ENCODE measurements around the gene EXOC3L1. TPM values are rescaled to one million over a fixed set of nuclear protein-coding genes. Genes with fewer than 3 reads are reported as not detected.
A peak's percentile ranks its signal among the peaks of the same experiment; 100 is the strongest.

The EXOC3L1 gene
- total and polyA plus RNA-seq, 2 of the 13 experiments (the other 11 are each of a cell fraction or from before 2014, with no cell fraction given) = 0.12 TPM; not detected in 1

- no peak for TF ChIP-seq MLXIP (CRISPR knock-in tag; IDR thresholded peaks at IDR 0.05; ENCODE audit: borderline replicate concordance)
- TF ChIP-seq ZNF432 (CRISPR knock-in tag; IDR thresholded peaks at IDR 0.05; ENCODE audit: borderline replicate concordance) = no peak
- TF ChIP-seq FOXK1 (CRISPR knock-in tag; IDR thresholded peaks at IDR 0.05; ENCODE audit: borderline replicate concordance, low read depth) = no peak
- TF ChIP-seq ZNF17 (CRISPR knock-in tag; IDR thresholded peaks at IDR 0.05) = no peak
- TF ChIP-seq GRHL1 (CRISPR knock-in tag; conservative IDR thresholded peaks at IDR 0.05) = no peak
- TF ChIP-seq ZBTB40 (IDR thresholded peaks at IDR 0.05) = no peak
- peak; percentile 57; the same call in 1 of the 2 replicates for TF ChIP-seq ZBTB40 (CRISPR knock-in tag; IDR thresholded peaks at IDR 0.05)
- 0 out of 2 replicates have a peak, but pooled peaks have one; percentile 7 for TF ChIP-seq SSRP1 (CRISPR knock-in tag; IDR thresholded peaks at IDR 0.05)
- TF ChIP-seq XRCC5 (optimal IDR thresholded peaks at IDR 0.05; ENCODE audit: low read length) = peak; percentile 43
Measured at GRCh38 chr16:67210069-67210937, 20.4 kb upstream of the EXOC3L1 start (continued).

All from HepG2 (cell line).